Measurements from ENCODE around the gene ACER2.

GRCh38 chr9:19479874-19480273 is 71.1 kb downstream of the ACER2 start:
- TF ChIP-seq CTCF (IDR thresholded peaks at IDR 0.05) (no peak), HMGXB4 (CRISPR knock-in tag; IDR thresholded peaks at IDR 0.05) (no peak), ZNF512 (CRISPR knock-in tag; IDR thresholded peaks at IDR 0.05; ENCODE audit: borderline replicate concordance) (no peak), TCF7 (CRISPR knock-in tag; IDR thresholded peaks at IDR 0.05; ENCODE audit: low read depth) (no peak), ZBTB21 (CRISPR knock-in tag; IDR thresholded peaks at IDR 0.05; ENCODE audit: borderline replicate concordance) (no peak), ZNF138 (CRISPR knock-in tag; conservative IDR thresholded peaks at IDR 0.05) (no peak), KAT7 (CRISPR knock-in tag; IDR thresholded peaks at IDR 0.05; ENCODE audit: borderline replicate concordance) (no peak)
